Measurements from ENCODE around the gene ICAM3. TPM values are rescaled to one million over a fixed set of nuclear protein-coding genes. Genes with fewer than 3 reads are reported as not detected.

ICAM3 gene
- total and polyA plus RNA-seq, 4 experiments from 2014 or later: 191 to 287 (median 217) TPM

DNA sequence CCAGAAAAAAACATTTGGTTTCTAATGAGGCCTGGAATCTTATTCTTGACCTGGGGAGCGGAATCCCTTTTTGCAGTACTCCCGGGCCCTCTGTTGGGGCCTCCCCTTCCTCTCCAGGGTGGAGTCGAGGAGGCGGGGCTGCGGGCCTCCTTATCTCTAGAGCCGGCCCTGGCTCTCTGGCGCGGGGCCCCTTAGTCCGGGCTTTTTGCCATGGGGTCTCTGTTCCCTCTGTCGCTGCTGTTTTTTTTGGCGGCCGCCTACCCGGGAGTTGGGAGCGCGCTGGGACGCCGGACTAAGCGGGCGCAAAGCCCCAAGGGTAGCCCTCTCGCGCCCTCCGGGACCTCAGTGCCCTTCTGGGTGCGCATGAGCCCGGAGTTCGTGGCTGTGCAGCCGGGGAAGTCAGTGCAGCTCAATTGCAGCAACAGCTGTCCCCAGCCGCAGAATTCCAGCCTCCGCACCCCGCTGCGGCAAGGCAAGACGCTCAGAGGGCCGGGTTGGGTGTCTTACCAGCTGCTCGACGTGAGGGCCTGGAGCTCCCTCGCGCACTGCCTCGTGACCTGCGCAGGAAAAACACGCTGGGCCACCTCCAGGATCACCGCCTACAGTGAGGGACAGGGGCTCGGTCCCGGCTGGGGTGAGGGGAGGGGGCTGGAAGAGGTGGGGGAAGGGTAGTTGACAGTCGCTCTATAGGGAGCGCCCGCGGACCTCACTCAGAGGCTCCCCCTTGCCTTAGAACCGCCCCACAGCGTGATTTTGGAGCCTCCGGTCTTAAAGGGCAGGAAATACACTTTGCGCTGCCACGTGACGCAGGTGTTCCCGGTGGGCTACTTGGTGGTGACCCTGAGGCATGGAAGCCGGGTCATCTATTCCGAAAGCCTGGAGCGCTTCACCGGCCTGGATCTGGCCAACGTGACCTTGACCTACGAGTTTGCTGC lies 52.4 kb downstream of the ICAM3 start, which contains the start of gene ICAM4:
ICAM4 (plus strand) TSS at position 153 of the 935 bp plus-strand sequence; CDS start at position 211, 58 bp downstream.
- Mint-ChIP-seq H3K27me3 (peaks cover 24 to 29% of the 10 kb centered on the region in 2 donors), H3K9me3 (peaks cover 0 to 2% (median 0%) of the 10 kb centered on the region in 8 donors), H3K4me1 (peaks cover 29 to 68% (median 46%) of the 10 kb centered on the region in 4 donors), H3K4me3 (peak within 1 kb of the TSS; percentile 43 to 82 (median 68)), H3K27ac (peak within 1 kb of the TSS in 5 of 7 donors; percentile 36 to 89 (median 60)), H3K36me3 (peaks cover 16 to 23% of the 10 kb centered on the region in 2 donors)
- Histone ChIP-seq H3K27me3 (ENCODE audit: insufficient read depth, low read length) (peaks cover 43% of the 10 kb centered on the region), H3K27ac (ENCODE audit: low read depth, low read length) (no peak within 1 kb of the TSS), H3K4me3 (ENCODE audit: low read length in 2 of 2) (peak within 1 kb of the TSS in 1 of 2 donors; percentile 19), H3K9me3 (ENCODE audit: control insufficient read depth in 1 of 2, low read length in 2 of 2) (no peaks in the 10 kb centered on the region), H3K36me3 (ENCODE audit: insufficient read depth, low read length) (peaks cover 24% of the 10 kb centered on the region), H3K4me1 (ENCODE audit: insufficient read depth, low read length) (peaks cover 65% of the 10 kb centered on the region)
- peak in 2 of 5 donors; percentile 19 to 25 for DNase-seq
- intact Hi-C loops (cut with micrococcal nuclease): no loop called here
- POLR2A ChIA-PET (ENCODE audit: partially characterized antibody): interaction anchor here (0.5 to 9.3 kb wide), 7 partner anchors 9 to 445 kb away, joined by 3 to 111 read pairs (median 5); partner anchors contain the start of genes ICAM1 and TYK2
- CTCF ChIA-PET (ENCODE audit: partially characterized antibody): interaction anchor here (0.5 to 3.0 kb wide), 6 partner anchors 17 to 169 kb away, joined by 4 to 13 read pairs (median 4); partner anchors contain the start of gene ICAM1

GRCh38 chr19:10285393-10285792 lies 54.0 kb downstream of the ICAM3 start:
- intact Hi-C loops (cut with micrococcal nuclease): no loop called here
- DNase-seq: no peak
- Histone ChIP-seq H3K9me3 (ENCODE audit: control insufficient read depth in 1 of 2, low read length in 2 of 2) (no peaks in the 10 kb centered on the region), H3K36me3 (ENCODE audit: insufficient read depth, low read length) (peaks cover 24% of the 10 kb centered on the region), H3K27me3 (ENCODE audit: insufficient read depth, low read length) (peaks cover 27% of the 10 kb centered on the region), H3K4me1 (ENCODE audit: insufficient read depth, low read length) (peaks cover 48% of the 10 kb centered on the region), H3K27ac (ENCODE audit: low read depth, low read length) (no peak overlapping the region), H3K4me3 (ENCODE audit: low read length in 2 of 2) (no peak overlapping the region)
- POLR2A ChIA-PET (ENCODE audit: partially characterized antibody): interaction anchor here (2.5 to 9.3 kb wide), 2 partner anchors 10 to 15 kb away, joined by 10 to 111 read pairs; partner anchors contain the start of gene ICAM1
- Mint-ChIP-seq H3K4me1 (peaks cover 21 to 51% (median 33%) of the 10 kb centered on the region in 4 donors), H3K27ac (peak overlapping the region in 1 of 7 donors; percentile 74), H3K9me3 (no peaks in the 10 kb centered on the region), H3K4me3 (peak overlapping the region in 2 of 8 donors; percentile 32), H3K36me3 (peaks cover 16 to 23% of the 10 kb centered on the region in 2 donors), H3K27me3 (peaks cover 15 to 17% of the 10 kb centered on the region in 2 donors)
- CTCF ChIA-PET (ENCODE audit: partially characterized antibody): interaction anchor here (1.5 to 3.0 kb wide), 2 partner anchors 14 to 103 kb away, joined by 7 to 10 read pairs; partner anchors contain the start of gene ICAM1

GRCh38 chr19:10284960-10285278 lies 54.5 kb downstream of the ICAM3 start:
- intact Hi-C loops (cut with micrococcal nuclease): no loop called here
- Mint-ChIP-seq H3K27me3 (peaks cover 13% of the 10 kb centered on the region in 2 donors), H3K9me3 (no peaks in the 10 kb centered on the region), H3K4me1 (peaks cover 17 to 49% (median 31%) of the 10 kb centered on the region in 4 donors), H3K4me3 (no peak overlapping the region), H3K36me3 (peaks cover 17 to 25% of the 10 kb centered on the region in 2 donors), H3K27ac (peak overlapping the region in 1 of 7 donors; percentile 74)
- no peak overlapping the region for H3K27ac ChIP-seq (ENCODE audit: low read depth, low read length)
- no peak overlapping the region for H3K4me3 ChIP-seq (ENCODE audit: low read length in 2 of 2)
- POLR2A ChIA-PET (ENCODE audit: partially characterized antibody): interaction anchor here (2.1 kb wide), 1 partner anchor 14 kb away, joined by 8 read pairs; the partner anchor contains the start of gene ICAM1
- peaks cover 44% of the 10 kb centered on the region for H3K4me1 ChIP-seq (ENCODE audit: insufficient read depth, low read length)
- H3K36me3 ChIP-seq (ENCODE audit: insufficient read depth, low read length): peaks cover 24% of the 10 kb centered on the region
- no peaks in the 10 kb centered on the region for H3K9me3 ChIP-seq (ENCODE audit: control insufficient read depth in 1 of 2, low read length in 2 of 2)
- H3K27me3 ChIP-seq (ENCODE audit: insufficient read depth, low read length): peaks cover 23% of the 10 kb centered on the region
- no peak for DNase-seq
- CTCF ChIA-PET (ENCODE audit: partially characterized antibody): interaction anchor here (1.5 kb wide), 1 partner anchor 14 kb away, joined by 7 read pairs; the partner anchor contains the start of gene ICAM1

- no peak overlapping the region for H3K4me3 Mint-ChIP-seq
- ChIA-PET CTCF (ENCODE audit: partially characterized antibody) (interaction anchor here (1.5 to 1.6 kb wide), 2 partner anchors 13 kb away, joined by 4 to 7 read pairs; partner anchors contain the start of gene ICAM1), POLR2A (ENCODE audit: partially characterized antibody) (interaction anchor here (0.6 to 2.1 kb wide), 2 partner anchors 7 to 13 kb away, joined by 4 to 8 read pairs; partner anchors contain the start of gene ICAM1)
- H3K27me3 ChIP-seq (ENCODE audit: insufficient read depth, low read length): peaks cover 20% of the 10 kb centered on the region
- H3K27ac ChIP-seq (ENCODE audit: low read depth, low read length): no peak overlapping the region
- H3K9me3 Mint-ChIP-seq: no peaks in the 10 kb centered on the region
- H3K4me3 ChIP-seq (ENCODE audit: low read length in 2 of 2): no peak overlapping the region
- H3K27ac Mint-ChIP-seq: peak overlapping the region in 2 of 7 donors; percentile 60 to 74
- H3K4me1 Mint-ChIP-seq: peaks cover 17 to 49% (median 31%) of the 10 kb centered on the region in 4 donors
- H3K27me3 Mint-ChIP-seq: peaks cover 11 to 12% of the 10 kb centered on the region in 2 donors
- peaks cover 24% of the 10 kb centered on the region for H3K36me3 ChIP-seq (ENCODE audit: insufficient read depth, low read length)
- no peaks in the 10 kb centered on the region for H3K9me3 ChIP-seq (ENCODE audit: control insufficient read depth in 1 of 2, low read length in 2 of 2)
- no peak for DNase-seq
- H3K36me3 Mint-ChIP-seq: peaks cover 21 to 31% of the 10 kb centered on the region in 2 donors
- intact Hi-C loops (cut with micrococcal nuclease): no loop called here
- peaks cover 37% of the 10 kb centered on the region for H3K4me1 ChIP-seq (ENCODE audit: insufficient read depth, low read length)
Observed at GRCh38 chr19:10284065-10284959, 55.1 kb downstream of the ICAM3 start.

Other genes starting within 250 kb of the ICAM3 start
- under 1 TPM; 0.52 to 0.83 TPM for gene ANGPTL6, start 236.9 kb downstream of the ICAM3 start, total RNA-seq
- gene ANGPTL6, start 236.9 kb downstream of the ICAM3 start, polyA plus RNA-seq: under 1 TPM; 0.19 to 0.29 TPM
- gene PPAN, start 233.3 kb downstream of the ICAM3 start, total RNA-seq: 100 to 1,000 TPM in 1 of 2 experiments, 10 to 100 TPM in 1; 92.5 to 102 TPM
- 10 to 100 TPM; 14.5 to 51.1 TPM for gene PPAN, start 233.3 kb downstream of the ICAM3 start, polyA plus RNA-seq
- gene P2RY11, start 227.9 kb downstream of the ICAM3 start, total RNA-seq: 10 to 100 TPM; 42.6 to 49.7 TPM
- 1 to 10 TPM in 1 of 2 donors, under 1 TPM in 1; 0.24 to 4.7 TPM for gene P2RY11, start 227.9 kb downstream of the ICAM3 start, polyA plus RNA-seq
- 100 to 1,000 TPM; 306 to 315 TPM for gene EIF3G, start 219.7 kb downstream of the ICAM3 start, total RNA-seq
- 100 to 1,000 TPM; 226 to 239 TPM for gene EIF3G, start 219.7 kb downstream of the ICAM3 start, polyA plus RNA-seq
- 100 to 1,000 TPM; 208 to 250 TPM for gene DNMT1, start 144.7 kb downstream of the ICAM3 start, total RNA-seq
- 100 to 1,000 TPM in 1 of 2 donors, 10 to 100 TPM in 1; 53.5 to 166 TPM for gene DNMT1, start 144.7 kb downstream of the ICAM3 start, polyA plus RNA-seq
- gene S1PR2, start 108.3 kb downstream of the ICAM3 start, total RNA-seq: 1 to 10 TPM; 9.0 to 9.4 TPM
- 1 to 10 TPM; 1.4 to 2.3 TPM for gene S1PR2, start 108.3 kb downstream of the ICAM3 start, polyA plus RNA-seq
- gene MRPL4, start 87.4 kb downstream of the ICAM3 start, total RNA-seq: 10 to 100 TPM; 42.7 to 44.6 TPM
- gene MRPL4, start 87.4 kb downstream of the ICAM3 start, polyA plus RNA-seq: 10 to 100 TPM; 28.9 to 37.1 TPM
- 1 to 10 TPM; 7.5 to 8.2 TPM for gene ICAM1, start 68.5 kb downstream of the ICAM3 start, total RNA-seq
- 1 to 10 TPM; 2.5 to 8.1 TPM for gene ICAM1, start 68.5 kb downstream of the ICAM3 start, polyA plus RNA-seq
- gene ICAM4, start 52.7 kb downstream of the ICAM3 start, total RNA-seq: 1 to 10 TPM in 1 of 2 experiments, under 1 TPM in 1; 0.70 to 1.3 TPM
- 1 to 10 TPM in 1 of 2 donors, not detected in 1; 1.5 TPM for gene ICAM4, start 52.7 kb downstream of the ICAM3 start, polyA plus RNA-seq
- under 1 TPM in 1 of 2 experiments, not detected in 1; 0.36 TPM for gene ICAM5, start 49.7 kb downstream of the ICAM3 start, total RNA-seq
- gene ICAM5, start 49.7 kb downstream of the ICAM3 start, polyA plus RNA-seq: under 1 TPM in 1 of 2 donors, not detected in 1; 0.20 TPM
- gene ZGLP1, start 29.8 kb downstream of the ICAM3 start, total RNA-seq: 1 to 10 TPM; 7.1 to 7.7 TPM
- gene ZGLP1, start 29.8 kb downstream of the ICAM3 start, polyA plus RNA-seq: under 1 TPM in 1 of 2 donors, not detected in 1; 0.32 TPM
- gene FDX2, start 23.6 kb downstream of the ICAM3 start, total RNA-seq: 10 to 100 TPM; 10.7 to 11.3 TPM
- gene FDX2, start 23.6 kb downstream of the ICAM3 start, polyA plus RNA-seq: 10 to 100 TPM; 10.6 to 13.6 TPM
- 10 to 100 TPM; 46.1 to 56.1 TPM for gene RAVER1, start 6.1 kb downstream of the ICAM3 start, total RNA-seq
- 10 to 100 TPM in 1 of 2 donors, 1 to 10 TPM in 1; 6.8 to 28.4 TPM for gene RAVER1, start 6.1 kb downstream of the ICAM3 start, polyA plus RNA-seq
- 100 to 1,000 TPM; 297 to 314 TPM for gene TYK2, start 40.9 kb upstream of the ICAM3 start, total RNA-seq
- gene TYK2, start 40.9 kb upstream of the ICAM3 start, polyA plus RNA-seq: 10 to 100 TPM; 33.3 to 77.2 TPM
- gene CDC37, start 63.9 kb upstream of the ICAM3 start, total RNA-seq: 100 to 1,000 TPM; 180 to 185 TPM
- 10 to 100 TPM; 51.8 to 87.1 TPM for gene CDC37, start 63.9 kb upstream of the ICAM3 start, polyA plus RNA-seq
- 1 to 10 TPM; 2.5 to 3.3 TPM for gene PDE4A, start 80.9 kb upstream of the ICAM3 start, total RNA-seq
- 1 to 10 TPM in 1 of 2 donors, under 1 TPM in 1; 0.81 to 5.6 TPM for gene PDE4A, start 80.9 kb upstream of the ICAM3 start, polyA plus RNA-seq
- 10 to 100 TPM; 49.2 to 60.1 TPM for gene KEAP1, start 163.7 kb upstream of the ICAM3 start, total RNA-seq
- 10 to 100 TPM; 35.7 to 55.0 TPM for gene KEAP1, start 163.7 kb upstream of the ICAM3 start, polyA plus RNA-seq
- gene S1PR5, start 177.8 kb upstream of the ICAM3 start, total RNA-seq: 1 to 10 TPM; 1.6 to 1.9 TPM
- gene S1PR5, start 177.8 kb upstream of the ICAM3 start, polyA plus RNA-seq: 1 to 10 TPM; 1.3 to 3.1 TPM
- 10 to 100 TPM; 51.5 to 58.6 TPM for gene ATG4D, start 204.3 kb upstream of the ICAM3 start, total RNA-seq
- gene ATG4D, start 204.3 kb upstream of the ICAM3 start, polyA plus RNA-seq: 10 to 100 TPM in 1 of 2 donors, 1 to 10 TPM in 1; 9.3 to 22.1 TPM
- 10 to 100 TPM; 72.7 to 73.0 TPM for gene KRI1, start 226.4 kb upstream of the ICAM3 start, total RNA-seq
- gene KRI1, start 226.4 kb upstream of the ICAM3 start, polyA plus RNA-seq: 10 to 100 TPM in 1 of 2 donors, 1 to 10 TPM in 1; 3.2 to 36.3 TPM
- gene CDKN2D, start 229.4 kb upstream of the ICAM3 start, total RNA-seq: 10 to 100 TPM; 25.6 to 29.2 TPM
- 100 to 1,000 TPM; 130 to 159 TPM for gene CDKN2D, start 229.4 kb upstream of the ICAM3 start, polyA plus RNA-seq
- not detected for gene AP1M2, start 247.7 kb upstream of the ICAM3 start, total RNA-seq
- gene AP1M2, start 247.7 kb upstream of the ICAM3 start, polyA plus RNA-seq: not detected